CD14-positive monocyte (primary cell): ENCODE data around the gene POU6F2. TPM values are rescaled to one million over a fixed set of nuclear protein-coding genes. Genes with fewer than 3 reads are reported as not detected.

Experiments
- DNase-seq, 3 donors: peaks; one replicate each; pipeline ENCODE4 v3.0.0-alpha.2; 2011 to 2022
- H2AFZ ChIP-seq: 2 replicates; pipeline ENCODE4 v1.6.0; 2012; ENCODE audit warnings: mild to moderate bottlenecking, low read depth, low read length, inconsistent platforms; ENCODE audit not compliant: insufficient read depth, poor library complexity, severe bottlenecking
- H3K27ac ChIP-seq, 2 donors: 1 replicate in 1 of 2; 2 replicates in 1 of 2; pipeline ENCODE4 v1.5.1; 2012 to 2013; ENCODE audit warnings: low read length in 2 of 2, control low read depth in 1 of 2, inconsistent platforms in 1 of 2, low read depth in 1 of 2, mild to moderate bottlenecking in 1 of 2
- H3K27me3 ChIP-seq, 2 donors: one replicate each; pipeline versions ENCODE4 v1.6.0 to v1.6.1; 2011 to 2013; ENCODE audit warnings: low read length in 2 of 2; ENCODE audit not compliant: control insufficient read depth in 2 of 2, insufficient read depth in 2 of 2
- H3K36me3 ChIP-seq, 2 donors: replicated peaks in 1 of 2; 1 replicate in 1 of 2; 2 replicates in 1 of 2; pipeline versions ENCODE4 v1.5.1 to v1.6.1; 2012 to 2013; ENCODE audit warnings: low read length in 2 of 2, control low read depth in 1 of 2, inconsistent platforms in 1 of 2, mild to moderate bottlenecking in 1 of 2; ENCODE audit not compliant: insufficient read depth in 2 of 2, control insufficient read depth in 1 of 2
- H3K4me1 ChIP-seq, 2 donors: 1 replicate in 1 of 2; 2 replicates in 1 of 2; pipeline versions ENCODE4 v1.5.1 to v1.6.1; 2012 to 2013; ENCODE audit warnings: low read length in 2 of 2, control low read depth in 1 of 2, inconsistent platforms in 1 of 2, mild to moderate bottlenecking in 1 of 2, moderate library complexity in 1 of 2; ENCODE audit not compliant: insufficient read depth in 2 of 2, control insufficient read depth in 1 of 2
- H3K4me2 ChIP-seq: replicated peaks from 2 replicates; pipeline ENCODE3; 2012; ENCODE audit warnings: low read length, moderate library complexity, mild to moderate bottlenecking; ENCODE audit not compliant: poor library complexity, severe bottlenecking; ENCODE audit errors: extremely low read depth
- H3K4me3 ChIP-seq, 3 experiments: fragments of 200-600 bp in 1 of 3; sonication (generic) in 1 of 3; replicated peaks in 1 of 3; 1 replicate in 2 of 3; 2 replicates in 1 of 3; pipeline ENCODE4 v1.5.1; 2011 to 2013; ENCODE audit warnings: low read length in 3 of 3, mild to moderate bottlenecking in 3 of 3, control low read depth in 2 of 3, low read depth in 2 of 3, inconsistent platforms in 1 of 3, moderate library complexity in 1 of 3
- H3K79me2 ChIP-seq: 2 replicates; pipeline ENCODE4 v1.6.0; 2012; ENCODE audit warnings: mild to moderate bottlenecking, control low read depth, inconsistent platforms, low read length, moderate library complexity; ENCODE audit not compliant: insufficient read depth
- H3K9ac ChIP-seq: 2 replicates; pipeline ENCODE4 v1.6.0; 2017; ENCODE audit warnings: low read length, mild to moderate bottlenecking; ENCODE audit not compliant: insufficient read depth, poor library complexity, severe bottlenecking
- H3K9me3 ChIP-seq, 2 donors: replicated peaks in 1 of 2; 1 replicate in 1 of 2; 2 replicates in 1 of 2; pipeline versions ENCODE4 v1.5.1 to v1.6.1; 2012 to 2013; ENCODE audit warnings: low read length in 2 of 2, control low read depth in 1 of 2; ENCODE audit not compliant: control insufficient read depth in 1 of 2, insufficient read depth in 1 of 2
- H4K20me1 ChIP-seq: 2 replicates; pipeline ENCODE4 v1.6.0; 2012; ENCODE audit warnings: mild to moderate bottlenecking, low read length, control low read depth, moderate library complexity; ENCODE audit not compliant: insufficient read depth
- H3K27ac Mint-ChIP-seq, 7 donors: one replicate each; pipeline ENCODE4 v1.8.0; 2020; ENCODE audit warnings: mild to moderate bottlenecking in 7 of 7, mixed read lengths in 7 of 7, moderate library complexity in 6 of 7, inconsistent platforms in 2 of 7
- H3K27me3 Mint-ChIP-seq, 3 donors: one replicate each; pipeline ENCODE4 v1.8.0; 2021 to 2022; ENCODE audit warnings: low read depth in 3 of 3, mild to moderate bottlenecking in 3 of 3, mixed read lengths in 3 of 3, moderate library complexity in 3 of 3, inconsistent platforms in 1 of 3
- H3K36me3 Mint-ChIP-seq, 2 donors: one replicate each; pipeline ENCODE4 v1.8.0; 2020; ENCODE audit warnings: mixed read lengths in 2 of 2, inconsistent platforms in 1 of 2, mild to moderate bottlenecking in 1 of 2
- H3K4me1 Mint-ChIP-seq: one replicate; pipeline ENCODE4 v1.8.0; 2020; ENCODE audit warnings: mild to moderate bottlenecking, mixed read lengths
- H3K4me3 Mint-ChIP-seq, 2 donors: one replicate each; pipeline ENCODE4 v1.8.0; 2020; ENCODE audit warnings: mild to moderate bottlenecking in 2 of 2, mixed read lengths in 2 of 2, moderate library complexity in 1 of 2
- H3K9me3 Mint-ChIP-seq, 7 donors: one replicate each; pipeline ENCODE4 v1.8.0; 2020 to 2022; ENCODE audit warnings: mixed read lengths in 7 of 7, mild to moderate bottlenecking in 6 of 7, moderate library complexity in 6 of 7, inconsistent platforms in 2 of 7
- WGBS: methylation state at CpG from one replicate; pipeline ENCODE4 v1.1.5; 2013; ENCODE audit warnings: missing lambda C conversion rate; ENCODE audit not compliant: insufficient coverage; 5-methylcytosine and 5-hydroxymethylcytosine counted together
- intact Hi-C, 2 donors: fragments of 100-400 bp; cut with micrococcal nuclease; formaldehyde crosslinking; loops; one replicate each; pipeline versions ENCODE4 v1.15.0 to v1.15.1; 2023
- polyA plus RNA-seq, 3 donors: library from polyadenylated mRNA; depleted of rRNA in 1 of 3; unstranded in 2 of 3; stranded (reverse) in 1 of 3; fragments of 300-500 nt in 2 of 3; fragments of >200 nt in 1 of 3; fragmentation: Illumina TruSeq in 2 of 3; gene quantifications; 1 replicate in 2 of 3; 2 replicates in 1 of 3; pipeline ENCODE4 v1.2.3, GENCODE V29; 2012 to 2021
- TF ChIP-seq, protein P1 (sequence below): fragments of 200-600 bp; IDR thresholded peaks from one replicate; pipeline ENCODE4 v1.8.0; 2022; ENCODE audit warnings: antibody characterized with exemption, mild to moderate bottlenecking

The POU6F2 gene
- polyA plus RNA-seq, 3 donors, result not detected

DNA sequence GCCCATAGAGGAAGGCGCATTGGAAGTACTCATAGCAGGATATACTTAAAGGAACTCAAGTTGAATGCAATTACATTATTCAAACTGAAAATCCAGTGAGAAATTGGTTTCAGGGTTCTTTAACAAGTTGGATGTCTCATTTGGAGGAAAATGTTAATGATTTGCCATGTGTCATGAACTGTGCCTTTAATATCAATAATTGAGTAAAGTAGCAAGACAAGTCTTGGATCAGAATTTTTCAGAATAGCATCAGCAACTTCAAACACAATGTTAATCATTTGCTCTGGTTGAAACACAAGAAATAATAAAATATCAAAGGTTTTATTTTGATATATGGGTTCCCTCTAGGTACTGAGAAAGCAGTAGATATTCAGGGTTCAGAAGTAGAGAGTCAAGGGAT is 24.5 kb upstream of the POU6F2 start:
- Histone ChIP-seq H3K4me3 (no peak overlapping the region), H3K79me2 (no peaks in the 10 kb centered on the region), H3K4me2 (no peak overlapping the region), H4K20me1 (no peaks in the 10 kb centered on the region), H3K27ac (no peak overlapping the region), H3K9me3 (no peaks in the 10 kb centered on the region), H3K4me1 (no peaks in the 10 kb centered on the region), H2AFZ (no peak overlapping the region), H3K9ac (no peak overlapping the region), H3K27me3 (no peaks in the 10 kb centered on the region), H3K36me3 (no peaks in the 10 kb centered on the region)
- intact Hi-C loops, result no loop called here
- Mint-ChIP-seq H3K4me1 (peaks cover 8% of the 10 kb centered on the region), H3K27ac (no peak overlapping the region), H3K36me3 (no peaks in the 10 kb centered on the region), H3K9me3 (peaks cover 0 to 3% (median 0%) of the 10 kb centered on the region in 7 donors), H3K27me3 (peaks cover 0 to 2% (median 1%) of the 10 kb centered on the region in 3 donors), H3K4me3 (no peak overlapping the region)
- 100% methylated on average over 1 of the region's 1 CpG for WGBS
- TF ChIP-seq, protein P1, sequence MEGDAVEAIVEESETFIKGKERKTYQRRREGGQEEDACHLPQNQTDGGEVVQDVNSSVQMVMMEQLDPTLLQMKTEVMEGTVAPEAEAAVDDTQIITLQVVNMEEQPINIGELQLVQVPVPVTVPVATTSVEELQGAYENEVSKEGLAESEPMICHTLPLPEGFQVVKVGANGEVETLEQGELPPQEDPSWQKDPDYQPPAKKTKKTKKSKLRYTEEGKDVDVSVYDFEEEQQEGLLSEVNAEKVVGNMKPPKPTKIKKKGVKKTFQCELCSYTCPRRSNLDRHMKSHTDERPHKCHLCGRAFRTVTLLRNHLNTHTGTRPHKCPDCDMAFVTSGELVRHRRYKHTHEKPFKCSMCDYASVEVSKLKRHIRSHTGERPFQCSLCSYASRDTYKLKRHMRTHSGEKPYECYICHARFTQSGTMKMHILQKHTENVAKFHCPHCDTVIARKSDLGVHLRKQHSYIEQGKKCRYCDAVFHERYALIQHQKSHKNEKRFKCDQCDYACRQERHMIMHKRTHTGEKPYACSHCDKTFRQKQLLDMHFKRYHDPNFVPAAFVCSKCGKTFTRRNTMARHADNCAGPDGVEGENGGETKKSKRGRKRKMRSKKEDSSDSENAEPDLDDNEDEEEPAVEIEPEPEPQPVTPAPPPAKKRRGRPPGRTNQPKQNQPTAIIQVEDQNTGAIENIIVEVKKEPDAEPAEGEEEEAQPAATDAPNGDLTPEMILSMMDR, result no peak
- DNase-seq, result no peak

DNA sequence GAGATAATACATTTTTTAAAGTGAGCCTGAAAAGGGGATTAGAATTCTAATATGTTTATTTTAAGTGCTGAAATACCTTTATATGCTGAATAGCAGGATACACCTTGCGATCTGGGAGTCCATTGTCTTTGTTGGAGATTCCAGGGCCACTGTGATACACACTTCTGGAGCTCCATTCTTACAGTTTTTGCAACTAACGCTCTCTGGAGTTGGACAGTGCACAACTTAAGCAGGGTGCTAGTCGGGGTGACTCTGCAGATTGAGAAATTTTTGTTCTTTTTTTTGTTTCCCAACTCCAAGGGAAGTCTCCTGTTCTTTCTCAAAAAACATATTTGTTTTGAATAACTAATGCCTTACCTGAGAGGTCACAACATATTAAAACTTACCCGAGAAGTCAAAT is 23.7 kb upstream of the POU6F2 start:
- H3K79me2 ChIP-seq, result no peaks in the 10 kb centered on the region
- Mint-ChIP-seq H3K36me3 (no peaks in the 10 kb centered on the region), H3K27me3 (peaks cover 0 to 2% (median 1%) of the 10 kb centered on the region in 3 donors), H3K9me3 (peaks cover 0 to 7% (median 3%) of the 10 kb centered on the region in 7 donors), H3K4me3 (no peak overlapping the region), H3K4me1 (peaks cover 8% of the 10 kb centered on the region), H3K27ac (peak overlapping the region in 1 of 7 donors; percentile 42)
- TF ChIP-seq, protein P1, result no peak
- H2AFZ ChIP-seq, result no peak overlapping the region
- no peaks in the 10 kb centered on the region for H3K36me3 ChIP-seq
- H3K27ac ChIP-seq, result no peak overlapping the region
- DNase-seq, result no peak
- no peak overlapping the region for H3K9ac ChIP-seq
- no peaks in the 10 kb centered on the region for H3K4me1 ChIP-seq
- H3K9me3 ChIP-seq, result no peaks in the 10 kb centered on the region
- no peak overlapping the region for H3K4me3 ChIP-seq
- intact Hi-C loops, result no loop called here
- no peaks in the 10 kb centered on the region for H4K20me1 ChIP-seq
- H3K4me2 ChIP-seq, result no peak overlapping the region
- no peaks in the 10 kb centered on the region for H3K27me3 ChIP-seq
- 65% methylated on average over 2 of the region's 4 CpGs for WGBS
